Measurements from ENCODE around the gene PRR36. TPM values are rescaled to one million over a fixed set of nuclear protein-coding genes. Genes with fewer than 3 reads are reported as not detected.
"Not testable (repeated sequence)": the region's sequence is repeated elsewhere in the genome, so short reads cannot be mapped to it uniquely, and the experiment has no call there.

Gene PRR36
- polyA plus RNA-seq, 10 donors: 0.07 to 0.49 (median 0.30) TPM

DNA sequence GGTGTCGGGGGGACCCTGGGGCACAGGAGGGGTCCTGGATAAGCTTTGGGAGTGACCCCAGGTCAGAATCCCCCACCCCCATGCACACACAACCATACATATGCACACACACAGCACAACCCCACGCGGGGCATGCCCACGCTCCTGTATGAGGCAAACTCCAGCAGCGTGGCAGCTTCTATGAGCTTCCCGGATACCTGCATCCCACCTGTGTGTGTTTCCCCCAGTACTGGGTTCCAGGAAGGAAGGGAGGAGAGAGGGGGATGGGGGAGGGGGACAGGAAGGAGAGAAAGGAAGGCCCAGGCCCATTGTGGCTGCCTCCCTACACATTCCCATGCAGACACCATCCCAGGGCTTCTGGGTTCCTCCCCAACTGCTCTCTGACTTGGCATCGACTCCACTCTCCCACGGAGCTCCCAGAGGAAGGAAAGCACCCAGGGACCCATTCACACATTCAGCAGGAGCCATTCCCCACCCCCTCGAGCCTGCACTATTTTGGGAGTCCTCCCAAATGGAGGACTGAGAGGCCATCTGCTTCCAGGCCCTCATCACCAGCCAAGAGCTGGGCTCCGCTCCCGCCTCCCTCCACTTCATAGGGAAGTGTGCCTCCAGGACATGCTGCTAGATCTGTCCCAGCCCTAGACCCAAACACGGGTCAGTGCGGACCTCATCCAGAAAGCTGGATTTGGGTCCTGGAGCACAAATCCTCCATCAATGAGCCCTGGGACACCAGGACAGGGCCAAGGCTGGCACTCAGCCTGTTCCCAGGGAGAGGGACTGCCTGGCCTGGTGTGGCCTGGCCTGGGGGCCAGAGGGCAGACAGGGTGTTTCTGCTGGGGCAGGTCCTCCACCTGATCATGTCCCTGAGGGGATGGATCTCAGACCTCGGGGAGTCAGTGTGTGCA is 13.2 kb downstream of the PRR36 start:
- DNase-seq: peak in 1 of 3 donors; percentile 70

DNA sequence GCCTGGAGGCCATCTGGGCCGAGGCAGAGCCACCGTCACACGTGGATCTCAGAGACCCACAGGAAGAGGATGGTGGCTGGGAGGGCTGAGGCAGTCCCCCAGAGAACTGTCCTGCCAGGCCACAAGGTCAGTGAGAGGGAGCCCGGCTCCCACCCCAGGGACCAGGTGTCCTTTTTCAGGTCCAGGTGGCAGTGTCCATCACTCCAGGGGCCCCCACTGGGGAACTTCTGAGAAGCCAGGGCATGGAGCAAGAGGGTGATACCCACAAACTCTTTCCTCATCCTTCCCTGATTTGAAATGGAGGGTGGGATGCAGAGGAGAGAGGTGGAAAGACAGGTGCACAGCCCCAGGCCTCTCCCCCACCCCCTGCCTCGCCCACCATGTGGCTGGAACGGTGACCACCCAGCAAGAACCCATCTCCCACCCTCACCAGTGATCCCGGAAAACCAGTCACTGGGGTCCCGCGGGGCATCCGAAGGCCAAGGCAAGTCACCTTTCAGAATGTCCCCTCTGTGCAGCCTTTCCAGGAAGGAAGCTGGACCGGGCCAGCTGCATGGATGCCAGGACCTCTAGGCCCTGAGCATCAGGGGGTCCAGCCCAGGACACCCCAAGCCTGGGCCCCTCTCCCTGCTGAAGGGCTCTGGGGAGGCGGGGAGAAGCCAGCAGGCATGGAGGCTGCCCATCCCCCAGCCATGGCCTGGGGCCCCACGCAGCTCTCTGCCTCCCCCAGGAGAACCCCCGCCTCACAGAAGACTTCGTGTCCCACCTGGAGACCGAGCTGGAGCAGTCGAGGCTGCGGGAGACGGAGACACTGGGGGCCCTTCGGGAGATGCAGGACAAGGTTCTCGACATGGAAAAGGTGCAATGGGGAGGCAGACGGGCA is 14.1 kb downstream of the PRR36 start:
- no peak for DNase-seq

- DNase-seq: not testable (repeated sequence)
Measured at GRCh38 chr19:7859087-7859486, 15.1 kb downstream of the PRR36 start.

DNA sequence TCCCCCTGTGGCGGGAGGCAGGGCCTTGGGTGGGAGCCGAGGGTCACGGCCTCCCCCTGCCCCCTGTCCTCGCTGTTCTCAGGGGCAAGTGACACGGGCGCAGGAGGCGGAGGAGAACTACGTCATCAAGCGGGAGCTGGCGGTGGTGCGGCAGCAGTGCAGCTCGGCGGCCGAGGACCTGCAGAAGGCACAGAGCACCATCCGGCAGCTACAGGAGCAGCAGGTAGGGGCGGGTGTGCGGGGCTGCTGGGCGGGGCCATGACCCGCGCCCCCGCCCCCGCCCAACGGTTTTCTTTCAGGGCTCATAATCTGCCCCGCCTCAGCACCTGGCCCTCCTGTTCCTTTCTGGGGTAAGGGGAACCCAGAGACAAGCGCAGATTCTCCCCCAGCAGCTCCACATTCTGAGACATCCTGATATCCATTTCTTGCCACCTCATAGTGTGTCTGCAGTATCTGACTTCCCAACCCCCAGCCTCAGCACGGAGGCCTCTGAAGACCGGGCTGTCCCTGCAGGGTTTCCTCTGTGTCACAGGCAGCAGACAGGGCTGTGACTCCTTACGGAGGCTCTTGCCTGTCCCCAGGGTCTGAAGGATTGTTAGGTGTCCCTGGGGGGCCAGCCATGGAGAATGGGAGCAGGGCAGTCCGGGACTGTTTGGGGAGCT is 15.9 kb downstream of the PRR36 start:
- DNase-seq: no peak

- DNase-seq: no peak
Measured at GRCh38 chr19:7857727-7858108, 16.5 kb downstream of the PRR36 start.

- no peak for DNase-seq
Measured at GRCh38 chr19:7856679-7857663, 17.2 kb downstream of the PRR36 start.

- DNase-seq: no peak
Measured at GRCh38 chr19:7856109-7856591, 18.0 kb downstream of the PRR36 start.

- no peak for DNase-seq
Measured at GRCh38 chr19:7855426-7856108, 18.6 kb downstream of the PRR36 start.

GRCh38 chr19:7853770-7854128 is 20.4 kb downstream of the PRR36 start:
- DNase-seq: no peak

GRCh38 chr19:7852851-7853769 is 21.1 kb downstream of the PRR36 start:
- peak in 2 of 3 donors; percentile 67 to 79 for DNase-seq

- DNase-seq: no peak
Measured at GRCh38 chr19:7851623-7852500, 22.3 kb downstream of the PRR36 start.

DNA sequence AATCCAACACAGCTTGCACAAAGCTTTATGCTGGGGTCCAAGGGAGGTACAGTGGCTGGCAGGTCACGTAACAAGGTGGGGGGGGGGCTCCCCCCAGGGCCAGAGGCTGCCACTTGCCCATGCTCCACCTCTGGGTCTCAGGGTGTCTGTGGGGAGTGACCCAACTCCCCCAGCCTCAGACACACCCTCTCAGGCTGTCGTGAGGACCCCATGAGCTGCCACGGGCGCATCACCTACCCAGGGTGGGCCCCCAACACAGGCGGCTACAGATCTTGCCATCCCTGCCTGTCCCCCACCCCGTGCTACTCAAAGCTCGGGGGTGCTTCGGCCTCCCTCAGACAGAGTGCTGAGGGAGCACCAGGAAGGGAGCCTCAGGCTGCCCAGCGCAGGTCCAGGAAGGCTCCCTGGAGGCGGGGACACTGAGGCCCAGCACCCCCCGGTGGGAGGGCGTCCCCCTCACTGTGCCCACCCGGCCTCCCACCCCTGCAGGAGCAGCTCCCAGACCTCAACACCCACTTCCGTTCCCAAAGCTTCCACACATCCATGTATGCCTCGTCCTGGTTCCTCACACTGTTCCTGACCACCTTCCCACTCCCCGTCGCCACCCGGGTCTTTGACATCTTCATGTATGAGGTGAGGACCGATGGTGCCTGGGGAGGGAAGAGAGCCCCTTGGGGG is 23.1 kb downstream of the PRR36 start:
- no peak for DNase-seq

DNA sequence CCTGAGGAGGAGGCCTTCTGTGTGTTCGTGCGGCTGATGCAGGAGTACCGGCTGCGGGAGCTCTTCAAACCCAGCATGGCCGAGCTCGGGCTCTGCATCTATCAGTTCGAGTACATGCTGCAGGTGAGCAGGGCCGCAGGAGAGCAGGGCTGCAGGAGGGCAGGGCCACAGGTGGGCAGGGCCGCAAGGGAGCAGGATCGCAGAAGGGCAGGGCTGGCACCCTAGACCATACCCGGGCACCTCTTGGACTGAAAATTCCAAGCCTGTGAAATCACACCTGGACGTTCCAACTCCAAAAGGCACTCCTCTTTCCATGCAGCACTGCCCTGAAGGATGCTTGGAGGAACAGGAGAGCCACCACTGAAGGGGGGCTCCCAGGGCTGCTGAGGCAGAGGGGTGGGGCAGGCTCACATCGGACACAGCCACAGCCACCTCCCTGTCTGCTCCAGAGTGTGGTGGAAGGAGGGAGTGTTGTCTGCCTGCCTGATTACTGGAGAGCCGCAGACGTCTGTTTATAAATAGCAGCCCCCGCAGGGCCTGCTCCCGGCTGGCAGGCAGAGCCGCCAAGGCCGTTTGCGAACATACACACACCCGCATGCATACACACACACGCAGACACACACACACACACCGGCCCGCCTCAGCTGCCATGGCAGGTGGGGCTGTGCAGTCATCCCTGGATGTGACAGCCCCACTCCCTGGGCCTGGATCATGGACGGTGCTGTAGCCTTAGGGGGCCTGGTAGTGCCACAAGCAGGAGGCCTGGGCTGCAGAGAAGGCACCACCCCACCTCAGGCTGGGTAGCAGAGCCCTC is 24.0 kb downstream of the PRR36 start:
- DNase-seq: no peak

DNA sequence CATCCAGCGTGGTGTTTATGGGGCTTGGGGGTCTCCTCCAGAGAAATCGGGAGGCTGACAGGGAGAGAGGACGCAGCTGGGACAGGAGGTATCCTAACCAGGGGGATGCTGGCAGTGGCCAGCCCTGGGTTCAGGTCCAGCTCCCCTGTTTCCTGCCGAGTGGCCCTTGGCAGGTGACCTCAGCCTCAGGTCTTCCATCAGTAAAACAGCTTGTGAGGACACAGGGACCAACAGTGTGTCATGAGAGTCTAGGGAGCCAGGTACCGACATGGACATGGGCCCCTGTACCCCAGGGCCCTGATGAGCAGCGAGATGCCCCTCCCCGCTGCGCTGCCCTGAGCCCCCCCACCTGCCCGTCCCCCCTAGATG is 24.6 kb downstream of the PRR36 start:
- no peak for DNase-seq

DNA sequence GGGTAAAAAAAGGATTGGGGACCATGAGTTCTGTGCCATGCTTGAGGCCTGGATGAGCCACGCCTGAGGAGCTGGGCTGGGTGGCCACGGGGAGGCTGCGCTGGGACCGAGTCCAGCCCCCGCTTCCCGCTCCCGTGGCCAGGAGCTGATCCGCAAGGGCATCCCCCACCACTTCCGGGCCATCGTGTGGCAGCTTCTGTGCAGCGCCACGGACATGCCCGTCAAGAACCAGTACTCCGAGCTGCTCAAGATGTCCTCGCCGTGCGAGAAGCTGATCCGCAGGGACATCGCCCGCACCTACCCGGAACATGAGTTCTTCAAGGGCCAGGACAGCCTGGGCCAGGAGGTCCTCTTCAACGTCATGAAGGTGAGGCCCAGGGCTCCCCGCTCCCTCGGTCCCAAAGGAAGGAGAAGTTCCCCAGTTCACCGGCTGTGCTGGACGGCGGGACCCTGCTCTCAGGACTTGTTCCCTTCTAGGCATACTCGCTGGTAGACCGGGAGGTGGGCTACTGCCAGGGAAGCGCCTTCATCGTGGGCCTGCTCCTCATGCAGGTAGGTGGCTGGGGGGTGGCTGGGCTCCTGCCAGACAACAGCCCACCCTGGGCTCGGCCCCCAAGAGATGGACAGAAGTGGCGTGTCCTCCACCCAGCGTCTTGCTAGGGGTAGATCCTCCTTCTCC is 25.3 kb downstream of the PRR36 start:
- no peak for DNase-seq

DNA sequence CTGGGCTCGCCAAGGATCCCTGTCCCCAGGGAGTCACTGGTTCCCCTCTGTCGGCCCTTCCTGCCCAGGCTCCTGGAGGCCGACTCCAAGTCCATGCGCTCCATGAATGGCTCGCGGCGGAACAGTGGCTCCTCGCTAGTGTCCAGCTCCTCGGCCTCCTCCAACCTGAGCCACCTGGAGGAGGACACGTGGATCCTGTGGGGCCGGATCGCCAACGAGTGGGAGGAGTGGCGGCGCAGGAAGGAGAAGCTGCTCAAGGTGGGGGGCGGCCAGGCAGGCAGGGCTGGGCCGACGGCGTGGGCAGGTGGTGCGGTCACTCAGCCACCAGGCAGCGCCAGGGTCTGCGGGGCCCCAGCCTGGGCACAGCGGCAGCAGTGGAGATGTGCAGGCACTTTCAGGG is 26.5 kb downstream of the PRR36 start:
- DNase-seq: no peak
